Measurements from ENCODE around the gene FAM117A.
A peak's percentile ranks its signal among the peaks of the same experiment; 100 is the strongest.

FAM117A gene

DNA sequence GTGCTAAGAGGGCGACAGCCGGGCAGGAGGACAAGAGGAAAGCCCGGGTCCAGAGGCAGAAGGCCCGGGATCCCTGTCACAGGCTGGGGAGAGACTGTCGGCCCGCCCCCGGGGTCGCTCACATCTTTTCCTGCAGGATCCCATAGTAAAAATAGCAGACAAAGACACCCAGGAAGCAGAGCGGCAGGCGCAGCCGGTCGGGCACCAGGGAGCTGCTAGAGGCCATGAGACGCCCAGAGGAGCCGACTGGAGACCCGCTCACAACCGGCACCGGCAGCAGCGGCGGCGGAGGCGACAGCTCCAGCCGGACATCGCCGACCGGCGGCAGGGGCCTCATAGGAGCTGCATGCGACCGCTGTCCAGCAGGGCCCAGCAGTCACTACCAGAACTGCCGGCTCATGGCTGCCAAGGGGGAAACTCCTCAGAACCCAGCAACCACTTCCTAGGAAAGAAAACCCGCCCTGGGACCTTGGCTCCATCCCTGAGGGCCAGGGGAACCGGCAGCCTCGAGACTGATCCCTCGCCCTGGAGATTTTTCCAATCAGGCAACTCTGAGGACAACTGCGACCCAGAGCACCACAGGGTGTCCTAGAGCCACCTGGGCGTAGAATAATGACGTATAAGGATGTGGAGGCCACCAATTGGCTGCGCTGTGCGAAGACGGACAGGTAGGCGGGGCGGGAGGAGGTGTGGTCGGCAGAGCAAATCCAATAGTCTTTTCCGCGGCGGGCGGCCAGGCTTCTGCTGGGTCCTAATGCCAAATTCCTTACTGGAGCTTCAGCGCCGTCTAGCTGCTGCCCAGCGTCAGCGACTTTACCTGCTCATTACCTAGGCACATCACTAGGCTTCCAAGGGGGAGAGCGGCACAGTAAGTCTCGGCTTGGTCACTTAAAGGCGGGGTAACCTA, 56.1 kb downstream of the FAM117A start, which contains the start of gene SLC35B1:
SLC35B1 (minus strand) TSS at position 357 of the 907 bp plus-strand sequence; CDS start at position 226, 131 bp downstream.
- DNase-seq (ENCODE audit: low spot score): peak; percentile 99

DNA sequence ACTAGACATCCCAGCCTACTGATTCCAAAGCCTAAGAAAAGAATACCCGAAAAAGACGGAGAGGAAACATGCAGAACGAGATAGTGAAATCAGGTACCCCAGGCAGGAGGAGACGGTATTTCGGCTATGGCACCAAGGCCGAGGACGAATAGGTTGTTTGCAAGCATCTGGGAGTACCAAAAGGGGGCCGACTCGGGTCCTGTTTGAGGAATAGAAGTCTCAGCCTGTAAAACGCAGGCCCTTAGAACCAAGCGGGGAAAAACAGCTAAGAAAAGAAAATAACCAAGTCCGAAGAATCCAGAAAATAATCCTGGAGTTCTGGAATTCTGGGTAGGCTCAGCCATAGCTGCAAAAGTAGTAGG, 56.7 kb downstream of the FAM117A start:
- DNase-seq (ENCODE audit: low spot score): no peak

DNA sequence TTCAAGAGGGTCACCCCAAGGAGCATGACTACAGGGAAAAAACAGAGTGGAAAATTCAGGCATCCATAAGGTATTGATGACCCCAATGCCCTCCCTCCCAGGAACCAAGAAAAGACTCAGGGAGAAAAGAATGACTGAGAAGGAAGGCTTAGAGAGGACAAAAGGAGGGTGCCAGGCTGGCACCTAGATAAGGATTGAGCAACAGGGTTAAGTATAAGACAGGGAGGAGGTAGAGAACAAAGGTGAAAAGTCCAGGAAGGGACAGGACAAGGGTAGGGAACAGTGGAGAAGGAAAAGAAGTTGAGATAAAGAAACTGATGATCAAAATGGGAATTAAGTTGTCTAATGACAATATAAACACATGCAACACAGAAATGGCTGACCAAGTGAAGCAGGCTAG, 58.7 kb downstream of the FAM117A start:
- no peak for DNase-seq (ENCODE audit: low spot score)

DNA sequence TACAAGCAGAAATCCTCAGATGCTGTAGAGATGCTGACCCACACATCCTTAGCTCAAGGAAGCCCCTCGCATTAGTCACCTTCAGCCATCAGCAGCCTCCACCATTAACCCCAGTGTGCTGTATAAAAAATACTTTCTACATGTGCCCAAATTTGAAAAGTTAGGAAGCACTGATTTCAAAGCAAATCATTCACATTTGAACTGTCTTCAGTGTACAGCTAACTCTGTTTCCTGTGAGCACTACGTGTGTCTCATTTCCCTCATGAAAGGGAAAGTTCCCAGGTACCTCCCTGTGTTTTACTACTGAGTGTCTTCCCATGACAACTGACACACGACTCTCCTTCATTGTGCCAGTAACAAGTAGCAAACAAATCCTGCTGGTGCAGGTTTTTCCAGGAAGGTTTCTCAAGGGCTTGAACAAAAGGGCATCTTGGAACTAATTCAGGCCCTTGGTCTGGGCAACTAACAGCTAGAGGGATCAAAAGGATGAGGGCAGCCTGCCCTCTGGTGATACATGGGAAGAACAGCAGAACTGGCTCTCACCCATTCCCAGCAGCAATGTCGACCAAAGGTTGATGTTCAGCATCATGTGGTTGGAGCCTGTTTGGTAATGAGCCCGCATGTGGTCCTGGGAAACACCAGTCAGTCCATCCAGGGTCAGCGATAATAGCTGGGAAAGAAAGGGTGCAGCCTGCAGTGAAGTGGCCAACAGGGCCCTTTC, 60.2 kb downstream of the FAM117A start:
- peak; percentile 45 for DNase-seq (ENCODE audit: low spot score)

DNA sequence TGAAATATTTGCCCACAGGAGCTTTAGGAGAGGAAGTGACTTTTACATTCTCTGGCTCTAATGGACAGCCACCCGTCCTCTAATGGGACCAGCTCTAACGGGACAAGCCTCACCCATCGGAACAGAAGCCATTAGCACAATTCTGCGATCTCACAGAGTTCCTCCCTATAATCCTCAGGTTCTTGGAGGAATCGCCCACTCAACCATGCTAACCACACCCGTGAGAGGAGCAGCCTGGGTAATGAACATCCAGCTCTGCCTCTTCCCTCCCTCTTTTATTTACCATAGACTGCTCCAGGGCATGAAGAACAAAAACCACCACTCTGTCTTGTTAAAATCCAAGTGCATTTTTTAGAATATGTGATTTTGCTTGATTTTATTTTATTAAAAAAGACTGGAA, 63.0 kb downstream of the FAM117A start:
- no peak for DNase-seq (ENCODE audit: low spot score)

DNA sequence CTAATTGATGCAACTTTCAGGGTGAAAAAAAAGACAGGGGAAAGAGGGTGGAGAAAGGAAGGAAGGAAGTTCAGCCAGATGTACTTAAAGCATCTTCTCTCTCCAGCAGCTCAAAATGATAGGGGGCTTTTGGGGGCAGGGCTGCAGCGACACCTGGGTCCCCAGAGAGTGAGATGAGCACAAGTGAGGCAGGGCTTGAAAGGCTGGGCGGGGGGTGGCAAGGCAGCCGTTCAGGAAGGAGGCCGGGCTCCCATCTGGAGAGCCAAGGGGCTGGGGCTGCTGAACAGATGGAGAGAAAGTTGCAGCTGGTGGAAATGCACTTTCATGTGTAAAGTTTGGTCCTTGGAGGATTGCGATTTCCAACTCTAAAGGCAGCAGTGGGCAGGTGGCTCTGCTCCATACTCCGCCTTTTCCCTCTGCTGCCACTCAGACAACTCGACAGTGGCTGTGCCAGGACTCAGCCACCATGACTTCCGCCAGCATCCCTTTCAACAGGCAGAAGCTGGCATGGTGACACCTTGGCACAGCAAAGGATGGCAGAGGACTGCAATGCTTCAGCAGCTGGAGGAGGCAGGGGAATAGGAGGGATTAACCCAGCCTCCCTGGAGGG, 63.9 kb downstream of the FAM117A start:
- no peak for DNase-seq (ENCODE audit: low spot score)

DNA sequence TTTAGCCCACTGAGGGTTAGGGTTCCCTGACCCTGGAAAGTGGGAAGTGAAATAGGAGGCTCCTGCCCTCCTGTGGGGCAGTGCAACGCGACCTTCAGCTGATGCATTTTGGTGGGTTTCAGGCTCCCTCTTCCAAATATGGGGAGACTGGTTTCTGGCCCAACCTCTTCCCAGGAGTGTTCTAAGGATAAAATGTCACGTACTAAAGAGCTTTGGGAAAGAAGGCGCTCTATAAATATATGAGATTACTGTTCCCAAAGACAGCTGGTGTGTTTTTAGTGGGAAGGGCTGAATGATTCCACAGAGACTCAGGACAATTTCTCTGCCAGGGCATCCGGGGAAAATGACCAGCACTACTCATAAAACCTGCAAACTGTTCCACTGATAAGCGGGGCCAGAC, 65.9 kb downstream of the FAM117A start:
- no peak for DNase-seq (ENCODE audit: low spot score)

DNA sequence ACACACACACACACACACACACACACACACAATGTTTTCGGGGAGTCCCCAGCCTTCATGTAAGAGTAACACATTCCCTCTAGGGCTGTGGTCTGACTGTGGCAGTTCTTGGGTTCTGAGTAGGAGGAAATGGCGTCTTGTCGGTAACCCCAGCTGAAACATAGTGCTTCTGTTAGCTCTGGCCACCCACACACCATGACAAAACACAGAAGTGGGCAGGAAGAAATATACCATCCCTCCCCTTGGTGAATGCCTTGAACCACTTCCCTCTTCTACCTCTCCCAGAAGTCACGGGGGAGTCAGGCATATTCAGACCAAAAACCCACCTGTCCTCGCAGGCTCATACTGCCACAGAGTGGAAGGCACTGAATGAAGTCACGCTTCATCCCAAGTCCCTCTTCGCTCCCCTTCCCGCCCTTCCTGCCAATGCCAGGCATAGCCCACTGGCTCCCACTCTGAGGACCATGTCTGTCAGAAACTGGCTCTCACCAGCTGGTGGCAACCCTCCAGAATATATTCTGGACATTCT, 67.6 kb downstream of the FAM117A start:
- DNase-seq (ENCODE audit: low spot score): no peak

DNA sequence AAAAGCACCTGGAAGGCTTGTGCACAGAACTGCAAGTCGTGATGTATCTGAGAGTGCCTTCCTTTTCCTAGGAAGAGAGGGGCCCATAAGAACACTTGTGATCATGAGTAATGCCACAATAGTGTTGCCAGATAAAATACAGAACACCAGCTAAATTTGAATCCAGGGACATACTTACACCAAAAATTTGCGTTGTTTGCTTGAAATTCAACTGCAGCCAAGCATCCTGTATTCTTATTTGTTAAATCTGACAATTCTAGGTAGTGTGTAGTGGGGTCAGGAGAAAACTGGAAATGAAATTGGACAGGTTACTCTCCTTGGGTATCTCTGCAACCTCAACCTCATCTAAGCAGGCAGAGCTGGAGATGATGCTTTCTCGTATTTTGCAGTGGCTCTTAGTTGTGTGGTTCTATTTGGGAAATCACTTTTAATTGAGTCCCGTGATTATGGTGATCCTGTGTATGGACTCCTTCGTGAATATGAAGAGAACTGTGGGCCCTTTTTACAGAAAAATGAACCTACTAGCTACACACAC, 68.2 kb downstream of the FAM117A start:
- no peak for DNase-seq (ENCODE audit: low spot score)

DNA sequence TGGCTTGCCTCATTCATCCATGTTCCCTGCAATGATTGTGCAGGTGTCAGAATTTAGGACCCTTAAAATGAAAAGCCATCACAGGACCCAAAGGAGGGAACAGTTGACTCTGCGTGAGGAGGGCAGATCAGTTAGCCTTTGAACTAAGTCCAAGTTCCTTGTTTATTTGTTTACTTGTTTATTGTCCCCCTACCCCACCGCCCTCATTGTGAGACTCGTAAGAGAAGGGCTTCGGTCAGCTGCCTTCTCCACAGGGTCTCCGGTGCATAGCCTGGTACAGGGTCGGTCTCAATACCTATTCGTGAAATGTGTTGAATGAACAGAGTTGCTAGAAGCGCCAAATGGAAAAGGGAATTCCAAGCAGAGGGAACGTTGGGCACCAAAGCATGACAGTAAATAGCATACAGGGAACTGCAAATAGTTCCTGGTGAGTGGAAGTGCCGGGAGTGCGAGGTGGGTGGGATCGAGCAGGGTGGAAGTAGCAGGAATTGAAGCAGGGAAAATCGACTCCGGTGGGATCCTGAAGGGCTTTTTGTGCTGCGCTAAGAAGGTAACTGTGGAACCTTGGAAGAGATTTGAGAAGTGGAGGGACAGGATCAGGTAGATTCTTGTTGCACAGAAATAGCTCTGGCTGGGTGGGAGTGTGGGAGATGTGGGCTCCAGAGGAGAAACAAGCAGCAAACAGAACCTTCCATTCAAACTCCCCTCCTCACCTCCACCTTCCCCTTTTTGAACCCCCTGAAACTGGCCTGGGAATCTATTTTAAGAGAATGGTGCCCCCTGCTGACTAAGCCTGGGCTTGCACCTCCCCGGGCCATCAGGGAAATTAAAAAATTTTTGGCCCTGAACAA, 68.9 kb downstream of the FAM117A start:
- peak; percentile 64 for DNase-seq (ENCODE audit: low spot score)

DNA sequence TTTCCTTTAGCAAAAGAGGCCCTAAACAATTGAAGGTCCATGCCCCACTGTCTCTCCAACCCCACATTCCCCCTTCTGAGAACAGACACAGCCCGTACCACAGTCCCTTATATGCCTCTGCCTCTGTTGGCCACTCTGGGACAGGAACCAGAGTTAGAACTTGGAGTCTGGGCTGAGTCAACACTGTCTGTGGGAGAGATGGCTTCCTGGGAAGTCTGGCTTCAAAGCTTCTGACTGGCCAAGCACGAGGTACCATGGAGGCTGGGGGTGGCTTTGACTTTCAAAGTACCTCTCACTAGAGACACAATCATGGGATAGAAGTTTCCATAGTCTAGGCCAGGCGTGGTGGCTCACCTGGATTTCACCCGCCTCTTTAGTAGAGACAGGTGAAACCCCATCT, 71.2 kb downstream of the FAM117A start:
- no peak for DNase-seq (ENCODE audit: low spot score)

DNA sequence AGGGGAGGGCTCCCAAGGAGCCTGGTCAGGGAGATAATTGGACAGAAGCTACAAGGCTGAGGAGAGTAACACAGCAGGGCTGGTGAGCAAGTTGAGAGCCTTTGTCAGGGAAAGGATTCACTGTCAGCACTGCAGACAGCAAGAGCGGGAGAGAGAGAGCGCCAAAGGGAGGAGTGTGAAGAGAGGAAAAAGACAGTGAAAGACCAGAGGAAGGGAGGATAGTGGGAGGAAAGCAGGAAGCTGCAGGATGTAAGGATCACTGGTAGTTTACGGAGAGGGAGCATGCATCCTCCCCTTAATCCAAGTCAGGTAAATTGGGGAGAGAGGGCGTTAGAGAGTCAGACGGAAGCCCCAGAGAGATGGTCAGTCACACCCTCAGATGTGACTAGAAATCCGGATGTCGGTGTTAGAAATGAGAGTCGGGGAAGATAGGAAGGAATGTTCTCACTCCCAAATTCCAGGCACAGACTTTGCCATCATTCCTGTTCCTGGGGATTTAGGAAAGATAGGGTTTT, 72.2 kb downstream of the FAM117A start:
- no peak for DNase-seq (ENCODE audit: low spot score)

DNA sequence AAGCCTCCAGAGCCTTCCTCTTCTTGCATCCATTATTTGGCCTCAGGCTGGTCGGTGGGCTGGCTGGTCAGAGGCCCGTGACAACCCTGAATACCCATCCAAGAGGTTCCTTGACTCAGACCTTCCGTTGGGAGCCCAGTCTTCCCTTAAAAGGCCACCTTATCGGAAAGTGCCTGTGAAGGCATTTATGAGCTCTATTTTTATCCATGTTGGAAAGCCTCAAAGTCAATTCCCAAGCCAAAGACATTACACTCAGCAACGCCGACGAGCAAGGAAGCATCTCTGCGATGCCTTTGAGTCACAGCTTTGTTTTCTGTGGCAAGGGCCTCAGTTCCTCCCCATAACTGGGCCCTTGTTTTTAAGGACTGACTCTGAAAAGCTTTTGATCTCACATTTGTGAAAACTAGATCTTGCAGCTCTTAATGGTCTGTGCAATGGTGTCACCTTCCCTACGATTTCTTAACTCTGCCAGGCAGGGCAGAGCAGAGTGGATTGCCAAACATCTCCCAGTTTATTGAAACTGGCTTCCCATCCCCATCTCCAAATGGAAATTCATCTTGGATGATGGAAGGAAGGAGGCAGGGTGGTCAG, 72.8 kb downstream of the FAM117A start:
- DNase-seq (ENCODE audit: low spot score): peak; percentile 65

DNA sequence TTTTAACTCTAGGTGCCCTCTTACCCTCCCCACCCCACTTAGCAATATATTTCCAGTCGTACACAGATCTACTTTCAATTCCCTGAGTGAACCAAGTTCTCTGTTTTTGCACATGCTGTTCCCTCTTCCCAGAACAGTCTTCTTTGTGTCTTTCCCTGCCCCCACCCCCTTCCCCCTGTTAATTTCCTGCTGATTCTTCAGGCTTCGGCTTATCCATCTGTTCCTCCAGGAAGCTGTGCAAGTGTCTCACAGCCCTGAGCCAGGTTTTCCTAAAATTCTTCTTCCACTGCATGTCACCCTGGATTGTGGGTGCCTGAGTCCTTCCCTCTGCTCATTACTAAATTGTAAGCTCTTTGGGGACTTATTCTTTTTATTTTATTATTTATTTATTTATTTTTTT, 73.7 kb downstream of the FAM117A start:
- DNase-seq (ENCODE audit: low spot score): no peak

DNA sequence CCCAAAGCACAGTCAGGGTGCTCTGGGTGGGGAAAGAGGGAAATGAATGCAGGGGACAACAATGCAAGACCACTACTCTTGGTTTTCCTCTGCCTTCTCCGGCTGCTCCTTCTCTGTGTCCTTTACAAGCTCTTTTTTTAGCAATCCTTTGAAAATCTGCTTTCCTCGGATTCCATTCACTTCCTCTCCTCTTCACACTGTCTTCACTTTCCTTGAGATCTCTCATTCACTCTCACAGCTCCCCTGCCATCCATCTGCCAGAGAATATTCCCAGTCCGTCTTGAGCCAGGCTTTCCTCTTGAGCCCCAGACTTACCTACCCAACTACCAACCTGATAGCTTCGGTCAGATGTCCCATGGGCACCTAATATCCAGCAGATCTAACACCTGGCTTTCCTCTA, 75.1 kb downstream of the FAM117A start:
- no peak for DNase-seq (ENCODE audit: low spot score)

DNA sequence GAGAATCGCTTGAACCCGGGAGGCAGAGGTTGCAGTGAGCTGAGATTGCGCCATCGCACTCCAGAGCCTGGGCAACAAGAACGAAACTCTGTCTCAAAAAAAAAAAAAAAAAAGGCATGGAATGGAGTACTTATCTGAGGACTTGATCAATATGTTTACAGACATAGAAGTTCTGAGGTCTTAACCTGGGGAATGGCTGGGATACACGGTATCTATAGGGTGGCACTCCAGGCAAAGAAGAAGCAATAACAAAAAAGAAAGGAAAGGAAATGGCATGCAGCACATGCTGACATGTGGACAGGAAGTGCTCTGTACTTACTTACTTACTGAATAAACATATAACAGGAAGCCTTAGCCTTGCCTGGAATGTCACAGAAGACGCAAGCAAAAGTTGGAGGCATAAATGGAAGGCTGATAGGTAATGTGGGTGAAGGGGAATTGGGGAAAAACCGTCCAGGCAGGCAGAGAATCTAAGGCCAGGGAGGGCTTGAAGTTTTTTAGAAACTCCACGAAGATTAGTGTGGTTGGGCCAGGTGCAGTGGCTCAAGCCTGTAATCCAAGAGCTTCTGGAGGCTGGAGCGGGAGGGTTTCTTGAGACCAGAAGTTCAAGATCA, 75.9 kb downstream of the FAM117A start:
- no peak for DNase-seq (ENCODE audit: low spot score)

DNA sequence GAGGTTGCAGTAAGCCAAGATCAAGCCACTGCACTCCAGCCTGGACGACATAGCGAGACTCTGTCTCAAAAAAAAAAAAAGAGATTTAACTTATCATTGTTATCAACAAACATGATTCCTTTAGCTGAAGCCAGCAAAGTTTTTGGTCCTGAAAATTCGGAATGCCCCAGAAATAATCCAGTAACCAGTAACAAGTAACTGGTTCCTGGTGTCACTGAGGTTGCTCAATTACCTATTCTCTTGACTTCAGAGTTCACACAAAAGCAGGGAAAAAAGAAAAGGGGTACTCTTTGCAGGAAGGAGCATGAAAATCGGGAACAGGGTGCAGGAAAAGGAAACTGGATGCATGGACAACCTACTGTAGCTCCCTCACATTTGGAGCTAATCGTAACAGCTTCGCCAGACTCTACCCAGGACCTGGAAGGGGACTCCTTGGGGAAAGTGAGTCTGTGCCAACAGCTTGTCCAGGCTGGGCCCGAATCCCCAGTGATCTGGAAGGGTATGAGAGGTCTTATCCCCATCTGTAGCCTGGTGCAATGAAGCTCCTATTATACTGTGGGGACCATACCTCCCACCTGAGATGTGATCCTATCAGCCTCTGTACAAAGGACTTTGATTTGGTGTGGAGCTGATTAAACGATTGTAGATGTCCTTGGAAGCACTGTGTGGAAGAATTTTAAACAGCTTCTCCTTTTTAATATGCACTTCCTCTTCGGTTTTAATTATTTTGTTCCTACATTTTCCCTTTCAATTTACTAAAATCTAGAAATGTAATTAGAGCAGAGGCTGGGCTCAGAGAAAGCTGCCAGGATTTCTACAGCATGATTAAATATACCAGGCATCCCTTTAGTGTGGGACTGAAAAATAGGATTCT, 82.6 kb downstream of the FAM117A start:
- no peak for DNase-seq (ENCODE audit: low spot score)

DNA sequence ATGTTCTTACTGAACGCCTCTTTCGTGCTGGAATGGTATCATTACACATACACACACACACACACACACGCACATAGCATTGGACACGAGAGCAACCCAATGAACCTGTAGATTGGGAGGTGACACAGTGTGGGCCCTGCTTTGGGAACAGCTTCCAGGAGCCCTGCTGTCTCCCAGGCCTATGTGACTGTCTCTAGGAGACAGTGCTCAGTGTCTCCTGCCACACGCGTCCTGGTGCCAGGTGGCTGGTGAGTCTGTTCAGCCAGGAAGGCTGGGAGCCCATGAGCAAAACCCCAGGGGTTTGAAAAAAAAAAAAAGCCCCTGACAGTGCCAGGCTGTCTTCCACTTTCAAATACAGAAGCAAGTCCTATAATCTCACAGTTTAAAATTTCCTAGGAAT, 83.6 kb downstream of the FAM117A start:
- no peak for DNase-seq (ENCODE audit: low spot score)
